HT-29 (cell line): ENCODE measurements around the gene MTTP. TPM values are rescaled to one million over a fixed set of nuclear protein-coding genes. Genes with fewer than 3 reads are reported as not detected.

ENCODE experiments used
- DNase-seq: peaks from one replicate; pipeline ENCODE4 v3.0.0-alpha.2; 2015; ENCODE audit warnings: low spot score
- total RNA-seq: library from RNA; depleted of rRNA; stranded (reverse); fragments of >200 nt; shearing (Covaris generic); gene quantifications from 2 replicates; pipeline ENCODE4 v1.2.3, GENCODE V29; 2014

Gene MTTP
- total RNA-seq, 1 experiment from 2014 or later: not detected

GRCh38 chr4:99593781-99594641 is 19.4 kb downstream of the MTTP start:
- no peak for DNase-seq

GRCh38 chr4:99594818-99595217 is 20.2 kb downstream of the MTTP start:
- DNase-seq: no peak

GRCh38 chr4:99606716-99607115 is 32.1 kb downstream of the MTTP start:
- DNase-seq: no peak

- no peak for DNase-seq
These were observed 33.8 kb downstream of the MTTP start for GRCh38 chr4:99608417-99608816.

GRCh38 chr4:99610605-99611175 is 36.1 kb downstream of the MTTP start:
- no peak for DNase-seq

GRCh38 chr4:99612281-99612680 is 37.7 kb downstream of the MTTP start:
- no peak for DNase-seq

GRCh38 chr4:99612704-99613103 is 38.1 kb downstream of the MTTP start:
- no peak for DNase-seq

- DNase-seq: no peak
These were observed 39.9 kb downstream of the MTTP start for GRCh38 chr4:99614491-99614890.

- DNase-seq: no peak
These were observed 40.7 kb downstream of the MTTP start for GRCh38 chr4:99615170-99615820.

- no peak for DNase-seq
These were observed 42.8 kb downstream of the MTTP start for GRCh38 chr4:99617374-99617773.

GRCh38 chr4:99622341-99622740 is 47.7 kb downstream of the MTTP start:
- no peak for DNase-seq

GRCh38 chr4:99624141-99624719 is 49.6 kb downstream of the MTTP start:
- no peak for DNase-seq

GRCh38 chr4:99625369-99625768 is 50.7 kb downstream of the MTTP start:
- no peak for DNase-seq

- no peak for DNase-seq
These were observed 53.4 kb downstream of the MTTP start for GRCh38 chr4:99628040-99628439.

GRCh38 chr4:99629962-99630554 is 55.4 kb downstream of the MTTP start:
- DNase-seq: no peak

- no peak for DNase-seq
These were observed 56.3 kb downstream of the MTTP start for GRCh38 chr4:99630857-99631360.

GRCh38 chr4:99633772-99634171 is 59.1 kb downstream of the MTTP start:
- DNase-seq: no peak

- no peak for DNase-seq
These were observed 60.2 kb downstream of the MTTP start for GRCh38 chr4:99634742-99635360.

GRCh38 chr4:99635601-99636000 is 61.0 kb downstream of the MTTP start:
- no peak for DNase-seq

GRCh38 chr4:99636422-99636821 is 61.8 kb downstream of the MTTP start:
- DNase-seq: no peak

GRCh38 chr4:99637174-99637573 is 62.5 kb downstream of the MTTP start:
- DNase-seq: no peak
